ENCODE measurements around the gene GAK. TPM values are rescaled to one million over a fixed set of nuclear protein-coding genes. Genes with fewer than 3 reads are reported as not detected.

Gene GAK
- total and polyA plus RNA-seq, 2 of the 4 experiments (the other 2 are of a cell fraction): 45.1 to 133 TPM

GRCh38 chr4:869776-870175 is 62.3 kb downstream of the GAK start:
- Histone ChIP-seq H3K56ac (ENCODE audit: extremely low read depth, insufficient read depth, low read length) (no peak overlapping the region), H2BK15ac (ENCODE audit: low read depth, low read length) (no peak overlapping the region), H4K5ac (ENCODE audit: low read depth, low read length) (no peak overlapping the region), H3K4me3 (ENCODE audit: insufficient read depth, low read depth, low read length) (no peak overlapping the region), H3K4me2 (ENCODE audit: low read depth, low read length) (no peak overlapping the region), H4K8ac (ENCODE audit: low read depth in 2 of 2, low read length in 2 of 2) (no peak overlapping the region), H3K9me1 (ENCODE audit: insufficient read depth, low read length) (peaks cover 14% of the 10 kb centered on the region), H2BK120ac (ENCODE audit: low read depth, low read length) (no peak overlapping the region), H4K20me1 (ENCODE audit: insufficient read depth, low read length) (peaks cover 15% of the 10 kb centered on the region), H3K9ac (ENCODE audit: low read depth, low read length) (no peak overlapping the region), H3K27me3 (ENCODE audit: control insufficient read depth, insufficient read depth, low read length) (no peaks in the 10 kb centered on the region), H3K4me1 (ENCODE audit: control insufficient read depth, insufficient read depth, low read length) (no peaks in the 10 kb centered on the region), H3K18ac (ENCODE audit: low read depth, low read length) (no peak overlapping the region), H3K9me3 (ENCODE audit: control insufficient read depth, insufficient read depth, low read length) (no peaks in the 10 kb centered on the region), H2BK20ac (ENCODE audit: low read depth, low read length) (no peak overlapping the region), H3K4ac (ENCODE audit: low read depth, low read length) (no peak overlapping the region), H3K36me3 (ENCODE audit: control insufficient read depth, insufficient read depth, low read length) (peaks cover 68% of the 10 kb centered on the region), H4K91ac (ENCODE audit: insufficient read depth, low read depth, low read length) (no peak overlapping the region), H2BK5ac (ENCODE audit: low read depth, low read length, poor library complexity, severe bottlenecking) (no peak overlapping the region), H3K14ac (replicated peaks; ENCODE audit: low read depth, low read length) (no peak overlapping the region), H3K79me1 (ENCODE audit: low read depth in 1 of 2, low read length in 2 of 2) (peaks cover 0 to 13% of the 10 kb centered on the region in 2 experiments; a peak in 2 of 4 replicates), H2AFZ (replicated peaks; ENCODE audit: low read length, poor library complexity) (peak overlapping the region; percentile 32), H3K23ac (ENCODE audit: low read depth, low read length) (no peak overlapping the region), H3K27ac (ENCODE audit: insufficient read depth, low read length) (no peak overlapping the region), H2AK9ac (replicated peaks; ENCODE audit: low read depth, low read length, poor library complexity) (no peak overlapping the region), H2AK5ac (ENCODE audit: low read depth, low read length) (no peak overlapping the region)
- no TSS peak for BruUV-seq (replicated peaks)
- ATAC-seq (ENCODE audit: low read depth) (no peak), DNase-seq (no peak)
- intact Hi-C loops (cut with micrococcal nuclease): no loop called here
- dilution Hi-C loops (cut with HindIII; ENCODE audit: low sequenced_read_pairs, unreplicated experiment): no loop called here
- TF ChIP-seq, protein P1, sequence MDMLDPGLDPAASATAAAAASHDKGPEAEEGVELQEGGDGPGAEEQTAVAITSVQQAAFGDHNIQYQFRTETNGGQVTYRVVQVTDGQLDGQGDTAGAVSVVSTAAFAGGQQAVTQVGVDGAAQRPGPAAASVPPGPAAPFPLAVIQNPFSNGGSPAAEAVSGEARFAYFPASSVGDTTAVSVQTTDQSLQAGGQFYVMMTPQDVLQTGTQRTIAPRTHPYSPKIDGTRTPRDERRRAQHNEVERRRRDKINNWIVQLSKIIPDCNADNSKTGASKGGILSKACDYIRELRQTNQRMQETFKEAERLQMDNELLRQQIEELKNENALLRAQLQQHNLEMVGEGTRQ (IDR thresholded peaks at IDR 0.05; ENCODE audit: low read depth, low read length): no peak
- TF ChIP-seq BHLHE40 (IDR thresholded peaks at IDR 0.05; ENCODE audit: low read depth, low read length) (no peak), SMC3 (IDR thresholded peaks at IDR 0.05; ENCODE audit: low read depth, low read length) (no peak), RFX5 (IDR thresholded peaks at IDR 0.05; ENCODE audit: low read depth, low read length) (no peak), RCOR1 (IDR thresholded peaks at IDR 0.05; ENCODE audit: insufficient replicate concordance, low read length) (no peak), RAD21 (IDR thresholded peaks at IDR 0.05; ENCODE audit: low read length) (no peak), MXI1 (IDR thresholded peaks at IDR 0.05; ENCODE audit: borderline replicate concordance, low read depth, low read length) (no peak)
- TF ChIP-seq, protein P2, sequence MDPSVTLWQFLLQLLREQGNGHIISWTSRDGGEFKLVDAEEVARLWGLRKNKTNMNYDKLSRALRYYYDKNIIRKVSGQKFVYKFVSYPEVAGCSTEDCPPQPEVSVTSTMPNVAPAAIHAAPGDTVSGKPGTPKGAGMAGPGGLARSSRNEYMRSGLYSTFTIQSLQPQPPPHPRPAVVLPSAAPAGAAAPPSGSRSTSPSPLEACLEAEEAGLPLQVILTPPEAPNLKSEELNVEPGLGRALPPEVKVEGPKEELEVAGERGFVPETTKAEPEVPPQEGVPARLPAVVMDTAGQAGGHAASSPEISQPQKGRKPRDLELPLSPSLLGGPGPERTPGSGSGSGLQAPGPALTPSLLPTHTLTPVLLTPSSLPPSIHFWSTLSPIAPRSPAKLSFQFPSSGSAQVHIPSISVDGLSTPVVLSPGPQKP (IDR thresholded peaks at IDR 0.05; ENCODE audit: borderline replicate concordance, low read depth, low read length): no peak
- in situ Hi-C loops (cut with MboI; ENCODE audit: low sequenced_read_pairs): no loop called here
- CTCF ChIA-PET: no interaction called here
- POLR2A ChIA-PET (ENCODE audit: unreplicated experiment): no interaction called here
- 91% methylated on average over 10 of the region's 15 CpGs; no CpG with 5 or more reads in 1 of the 2 experiments for WGBS, 2 experiments (ENCODE audit: extremely low coverage in 2 of 2, insufficient read length in 1 of 2)

Data from IMR-90 (cell line).